Left ventricle myocardium inferior (tissue), 1 donor: Measurements from ENCODE around the gene ARMC9. TPM values are rescaled to one million over a fixed set of nuclear protein-coding genes. Genes with fewer than 3 reads are reported as not detected.
"Not testable (repeated sequence)": the region's sequence is repeated elsewhere in the genome, so short reads cannot be mapped to it uniquely, and the experiment has no call there.

Experiments used
- DNase-seq: peaks from one replicate; pipeline ENCODE4 v3.0.0-alpha.2; 2020
- H3K27ac ChIP-seq: fragments of 200-600 bp; replicated peaks from 2 replicates; pipeline ENCODE4 v1.8.0; 2021
- H3K27me3 ChIP-seq: fragments of 200-600 bp; 2 replicates; pipeline ENCODE4 v1.8.0; 2021; ENCODE audit warnings: low read depth
- H3K36me3 ChIP-seq: fragments of 200-600 bp; 2 replicates; pipeline ENCODE4 v1.8.0; 2021
- H3K4me1 ChIP-seq: fragments of 200-600 bp; 2 replicates; pipeline ENCODE4 v1.8.0; 2021
- H3K4me3 ChIP-seq: fragments of 200-600 bp; 2 replicates; pipeline ENCODE4 v1.8.0; 2021; ENCODE audit warnings: mild to moderate bottlenecking, moderate library complexity
- H3K9me3 ChIP-seq: fragments of 200-600 bp; replicated peaks from 2 replicates; pipeline ENCODE4 v1.8.0; 2021
- intact Hi-C: fragments of 100-400 bp; cut with micrococcal nuclease; formaldehyde crosslinking; loops from one replicate; pipeline ENCODE4 v1.11.0; 2022
- total RNA-seq: library from RNA; stranded (reverse); fragmentation: NEBNext Ultra II Directional; extraction: Animal tissue kit (Norgen Biotek cat#: 25700); gene quantifications from one replicate; pipeline ENCODE4 v1.2.1, GENCODE V29; 2021
- TF ChIP-seq, protein P1 (sequence below): fragments of 200-600 bp; IDR thresholded peaks from 2 replicates; pipeline ENCODE4 v1.8.0; 2021; ENCODE audit warnings: antibody characterized with exemption, mild to moderate bottlenecking, borderline replicate concordance
- donor health status: DM: no; HTN: yes; CAD: no; lungs with severe emphysema.

The ARMC9 gene
- total RNA-seq, 1 donor from 2014 or later = 3.1 TPM

- Histone ChIP-seq H3K27me3 (peaks cover 12% of the 10 kb centered on the region), H3K4me3 (no peak overlapping the region), H3K4me1 (peaks cover 33% of the 10 kb centered on the region), H3K9me3 (no peaks in the 10 kb centered on the region), H3K27ac (peak overlapping the region; percentile 93), H3K36me3 (no peaks in the 10 kb centered on the region)
- intact Hi-C loops = loop anchor here (10.0 kb wide), 1 partner anchor 87 kb away; no protein-coding TSS in a partner anchor
- peak; percentile 72 for DNase-seq
- TF ChIP-seq, protein P1, sequence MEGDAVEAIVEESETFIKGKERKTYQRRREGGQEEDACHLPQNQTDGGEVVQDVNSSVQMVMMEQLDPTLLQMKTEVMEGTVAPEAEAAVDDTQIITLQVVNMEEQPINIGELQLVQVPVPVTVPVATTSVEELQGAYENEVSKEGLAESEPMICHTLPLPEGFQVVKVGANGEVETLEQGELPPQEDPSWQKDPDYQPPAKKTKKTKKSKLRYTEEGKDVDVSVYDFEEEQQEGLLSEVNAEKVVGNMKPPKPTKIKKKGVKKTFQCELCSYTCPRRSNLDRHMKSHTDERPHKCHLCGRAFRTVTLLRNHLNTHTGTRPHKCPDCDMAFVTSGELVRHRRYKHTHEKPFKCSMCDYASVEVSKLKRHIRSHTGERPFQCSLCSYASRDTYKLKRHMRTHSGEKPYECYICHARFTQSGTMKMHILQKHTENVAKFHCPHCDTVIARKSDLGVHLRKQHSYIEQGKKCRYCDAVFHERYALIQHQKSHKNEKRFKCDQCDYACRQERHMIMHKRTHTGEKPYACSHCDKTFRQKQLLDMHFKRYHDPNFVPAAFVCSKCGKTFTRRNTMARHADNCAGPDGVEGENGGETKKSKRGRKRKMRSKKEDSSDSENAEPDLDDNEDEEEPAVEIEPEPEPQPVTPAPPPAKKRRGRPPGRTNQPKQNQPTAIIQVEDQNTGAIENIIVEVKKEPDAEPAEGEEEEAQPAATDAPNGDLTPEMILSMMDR = peak; percentile 72
These were observed 6.2 kb upstream of the ARMC9 start for GRCh38 chr2:231191896-231192872.

DNA sequence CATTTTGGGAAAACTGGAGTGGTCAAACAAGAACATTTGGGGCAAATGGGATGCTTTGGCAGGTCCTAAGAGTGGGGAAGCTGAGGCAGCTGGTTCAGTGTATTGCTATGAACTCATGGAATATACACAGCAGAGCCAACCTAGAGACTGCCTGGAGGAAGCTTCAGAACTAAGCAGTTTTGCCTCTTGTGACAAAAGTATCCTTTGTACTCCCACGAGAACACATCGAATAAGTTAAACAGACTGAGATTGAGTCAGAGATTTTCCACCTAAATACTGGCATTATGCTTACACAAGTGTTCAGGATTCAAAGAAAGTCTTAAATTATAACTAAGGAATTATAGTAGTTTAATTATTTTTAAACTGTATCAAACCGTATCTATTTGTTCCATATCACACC is 5.2 kb upstream of the ARMC9 start:
- TF ChIP-seq, protein P1 = no peak
- no peak for DNase-seq
- H3K27ac ChIP-seq = no peak overlapping the region
- peaks cover 40% of the 10 kb centered on the region for H3K4me1 ChIP-seq
- no peaks in the 10 kb centered on the region for H3K9me3 ChIP-seq
- H3K27me3 ChIP-seq = peaks cover 12% of the 10 kb centered on the region
- H3K36me3 ChIP-seq = no peaks in the 10 kb centered on the region
- H3K4me3 ChIP-seq = no peak overlapping the region
- intact Hi-C loops = loop anchor here (10.0 kb wide), 1 partner anchor 88 kb away; no protein-coding TSS in a partner anchor

- Histone ChIP-seq H3K27ac (no peak overlapping the region), H3K27me3 (peaks cover under 1% of the 10 kb centered on the region), H3K9me3 (no peaks in the 10 kb centered on the region), H3K4me3 (no peak overlapping the region), H3K4me1 (peaks cover 34% of the 10 kb centered on the region), H3K36me3 (no peaks in the 10 kb centered on the region)
- TF ChIP-seq, protein P1 = no peak
- intact Hi-C loops = loop anchor here (10.0 kb wide), 1 partner anchor 92 kb away; no protein-coding TSS in a partner anchor
- no peak for DNase-seq
These were observed 1.8 kb upstream of the ARMC9 start for GRCh38 chr2:231196592-231196991.

GRCh38 chr2:231197196-231197595 is 1.2 kb upstream of the ARMC9 start:
- intact Hi-C loops = loop anchor here (10.0 kb wide), 1 partner anchor 92 kb away; no protein-coding TSS in a partner anchor
- H3K27ac ChIP-seq, DNase-seq, H3K4me3 ChIP-seq, H3K9me3 ChIP-seq, H3K36me3 ChIP-seq, H3K27me3 ChIP-seq: not testable (repeated sequence)
- H3K4me1 ChIP-seq = peaks cover 28% of the 10 kb centered on the region

- H3K4me1 ChIP-seq = peaks cover 22% of the 10 kb centered on the region
These were observed 633 bp upstream of the ARMC9 start for GRCh38 chr2:231197706-231198290.

More at GRCh38 chr2:231197706-231198290, 633 bp upstream of the ARMC9 start:
- H3K27ac ChIP-seq = peak overlapping the region; percentile 63
- H3K36me3 ChIP-seq = no peaks in the 10 kb centered on the region
- peak overlapping the region; percentile 83 for H3K4me3 ChIP-seq
- TF ChIP-seq, protein P1 = no peak
- DNase-seq = no peak
- intact Hi-C loops = loop anchor here (10.0 kb wide), 1 partner anchor 93 kb away; no protein-coding TSS in a partner anchor
- H3K27me3 ChIP-seq = no peaks in the 10 kb centered on the region
- H3K9me3 ChIP-seq = no peaks in the 10 kb centered on the region
